Astrocyte (in vitro differentiated cells and primary cell): ENCODE results near the gene SLC10A4.

Source experiments
- CTCF ChIP-seq: IDR thresholded peaks from 2 replicates; pipeline ENCODE4 v1.5.1; 2011; ENCODE audit warnings: low read depth, mild to moderate bottlenecking, inconsistent platforms, low read length, moderate library complexity; ENCODE audit not compliant: insufficient read depth
- EZH2 ChIP-seq: IDR thresholded peaks from 2 replicates; pipeline ENCODE4 v1.6.1; 2012; ENCODE audit warnings: mild to moderate bottlenecking, low read length, inconsistent platforms; ENCODE audit not compliant: insufficient read depth

- TF ChIP-seq CTCF (no peak), EZH2 (no peak)
Measured at GRCh38 chr4:48439988-48440387, 43.2 kb upstream of the SLC10A4 start.
